ENCODE data around the gene SMIM7.

Gene SMIM7

GRCh38 chr19:16657384-16657783 lies 2.6 kb downstream of the SMIM7 start:
- Histone ChIP-seq H2AFZ (ENCODE audit: insufficient read depth, low read length, poor library complexity) (no peak overlapping the region), H3K79me1 (ENCODE audit: low read length) (peaks cover 13% of the 10 kb centered on the region), H2AK5ac (ENCODE audit: low read length) (no peak overlapping the region), H3K9ac (ENCODE audit: low read length) (no peak overlapping the region), H3K27ac (ENCODE audit: low read depth, low read length) (no peak overlapping the region), H3K23ac (ENCODE audit: low read length) (no peak overlapping the region), H3K79me2 (ENCODE audit: control insufficient read depth, insufficient read depth, low read length, poor library complexity) (peaks cover 12% of the 10 kb centered on the region), H4K8ac (ENCODE audit: low read depth, low read length) (no peak overlapping the region), H3K4me1 (ENCODE audit: control insufficient read depth in 1 of 2, insufficient read depth in 2 of 2, low read length in 2 of 2) (peaks cover 15 to 19% of the 10 kb centered on the region in 2 experiments), H3K27me3 (ENCODE audit: insufficient read depth, low read length) (peaks cover 5% of the 10 kb centered on the region), H4K12ac (ENCODE audit: low read depth, low read length) (no peak overlapping the region), H3K14ac (ENCODE audit: low read length) (no peak overlapping the region), H4K91ac (ENCODE audit: low read depth, low read length) (no peak overlapping the region), H3K4ac (ENCODE audit: low read depth, low read length) (no peak overlapping the region), H3K36me3 (ENCODE audit: control insufficient read depth in 1 of 2, insufficient read depth in 2 of 2, low read length in 2 of 2) (peaks cover 42 to 50% of the 10 kb centered on the region in 2 experiments), H2BK12ac (ENCODE audit: low read length) (no peak overlapping the region), H3K9me3 (ENCODE audit: insufficient read depth, low read depth, low read length) (peaks cover 3% of the 10 kb centered on the region), H3K4me2 (ENCODE audit: low read length) (no peak overlapping the region), H3K4me3 (ENCODE audit: low read depth, low read length) (no peak overlapping the region), H2BK120ac (ENCODE audit: insufficient read depth, low read length, poor library complexity) (no peak overlapping the region), H2BK5ac (ENCODE audit: low read depth, low read length, poor library complexity) (no peak overlapping the region), H3K18ac (ENCODE audit: low read length) (no peak overlapping the region)
- no peak for DNase-seq
- WGBS (ENCODE audit: extremely low coverage, insufficient coverage, insufficient read length), result no CpG with 5 or more reads among the region's 5 CpGs

DNA sequence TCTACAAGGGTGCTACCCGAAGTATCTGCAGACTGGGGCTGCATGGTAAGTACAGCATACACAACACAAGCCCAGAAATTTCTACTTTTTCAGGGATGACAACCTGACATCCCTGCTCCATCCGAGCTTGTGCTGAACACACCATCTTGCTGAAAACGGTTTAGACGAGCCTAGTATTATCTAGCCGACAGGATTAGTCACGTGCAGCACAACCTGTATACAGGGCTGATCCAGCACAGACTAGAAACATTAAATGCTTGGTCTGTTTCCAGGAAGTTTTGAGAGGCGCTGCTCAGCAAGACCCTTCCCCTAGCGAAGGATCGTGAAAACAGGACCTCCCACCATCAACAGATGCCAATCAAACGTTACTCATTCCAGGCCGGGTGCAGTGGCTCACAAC lies 4.2 kb downstream of the SMIM7 start:
- H2BK12ac ChIP-seq (ENCODE audit: low read length), result no peak overlapping the region
- H3K36me3 ChIP-seq (ENCODE audit: control insufficient read depth in 1 of 2, insufficient read depth in 2 of 2, low read length in 2 of 2), result peaks cover 54 to 65% of the 10 kb centered on the region in 2 experiments
- no peak overlapping the region for H4K12ac ChIP-seq (ENCODE audit: low read depth, low read length)
- H2BK5ac ChIP-seq (ENCODE audit: low read depth, low read length, poor library complexity), result no peak overlapping the region
- no peak overlapping the region for H4K91ac ChIP-seq (ENCODE audit: low read depth, low read length)
- H3K27me3 ChIP-seq (ENCODE audit: insufficient read depth, low read length), result no peaks in the 10 kb centered on the region
- DNase-seq, result no peak
- H3K4me1 ChIP-seq (ENCODE audit: control insufficient read depth in 1 of 2, insufficient read depth in 2 of 2, low read length in 2 of 2), result peaks cover 8 to 11% of the 10 kb centered on the region in 2 experiments
- WGBS (ENCODE audit: extremely low coverage, insufficient coverage, insufficient read length), result no CpG with 5 or more reads among the region's 11 CpGs
- H3K4ac ChIP-seq (ENCODE audit: low read depth, low read length), result no peak overlapping the region
- H3K4me3 ChIP-seq (ENCODE audit: low read depth, low read length), result no peak overlapping the region
- H3K9ac ChIP-seq (ENCODE audit: low read length), result no peak overlapping the region
- peaks cover 11% of the 10 kb centered on the region for H3K79me1 ChIP-seq (ENCODE audit: low read length)
- H3K79me2 ChIP-seq (ENCODE audit: control insufficient read depth, insufficient read depth, low read length, poor library complexity), result peaks cover 11% of the 10 kb centered on the region
- H3K23ac ChIP-seq (ENCODE audit: low read length), result no peak overlapping the region
- no peak overlapping the region for H2AK5ac ChIP-seq (ENCODE audit: low read length)
- H3K18ac ChIP-seq (ENCODE audit: low read length), result no peak overlapping the region
- no peak overlapping the region for H2AFZ ChIP-seq (ENCODE audit: insufficient read depth, low read length, poor library complexity)
- no peak overlapping the region for H2BK120ac ChIP-seq (ENCODE audit: insufficient read depth, low read length, poor library complexity)
- no peak overlapping the region for H3K4me2 ChIP-seq (ENCODE audit: low read length)
- no peak overlapping the region for H3K27ac ChIP-seq (ENCODE audit: low read depth, low read length)
- H4K8ac ChIP-seq (ENCODE audit: low read depth, low read length), result no peak overlapping the region
- H3K9me3 ChIP-seq (ENCODE audit: insufficient read depth, low read depth, low read length), result peaks cover 4% of the 10 kb centered on the region
- H3K14ac ChIP-seq (ENCODE audit: low read length), result no peak overlapping the region

GRCh38 chr19:16654627-16655026 lies 5.3 kb downstream of the SMIM7 start:
- no peak overlapping the region for H2AFZ ChIP-seq (ENCODE audit: insufficient read depth, low read length, poor library complexity)
- H3K4ac ChIP-seq (ENCODE audit: low read depth, low read length), result no peak overlapping the region
- no peak overlapping the region for H4K8ac ChIP-seq (ENCODE audit: low read depth, low read length)
- no peak overlapping the region for H3K9ac ChIP-seq (ENCODE audit: low read length)
- H3K9me3 ChIP-seq (ENCODE audit: insufficient read depth, low read depth, low read length), result peaks cover 3% of the 10 kb centered on the region
- H3K4me2 ChIP-seq (ENCODE audit: low read length), result no peak overlapping the region
- H2BK5ac ChIP-seq (ENCODE audit: low read depth, low read length, poor library complexity), result no peak overlapping the region
- peaks cover 5% of the 10 kb centered on the region for H3K79me2 ChIP-seq (ENCODE audit: control insufficient read depth, insufficient read depth, low read length, poor library complexity)
- no peak overlapping the region for H2BK12ac ChIP-seq (ENCODE audit: low read length)
- H3K27me3 ChIP-seq (ENCODE audit: insufficient read depth, low read length), result no peaks in the 10 kb centered on the region
- H3K79me1 ChIP-seq (ENCODE audit: low read length), result peaks cover 4% of the 10 kb centered on the region
- H4K91ac ChIP-seq (ENCODE audit: low read depth, low read length), result no peak overlapping the region
- H3K4me3 ChIP-seq (ENCODE audit: low read depth, low read length), result no peak overlapping the region
- H4K12ac ChIP-seq (ENCODE audit: low read depth, low read length), result no peak overlapping the region
- no CpG with 5 or more reads among the region's 3 CpGs for WGBS (ENCODE audit: extremely low coverage, insufficient coverage, insufficient read length)
- H3K36me3 ChIP-seq (ENCODE audit: control insufficient read depth in 1 of 2, insufficient read depth in 2 of 2, low read length in 2 of 2), result peaks cover 56 to 68% of the 10 kb centered on the region in 2 experiments
- no peak overlapping the region for H2AK5ac ChIP-seq (ENCODE audit: low read length)
- no peak overlapping the region for H2BK120ac ChIP-seq (ENCODE audit: insufficient read depth, low read length, poor library complexity)
- peaks cover 4 to 7% of the 10 kb centered on the region in 2 experiments for H3K4me1 ChIP-seq (ENCODE audit: control insufficient read depth in 1 of 2, insufficient read depth in 2 of 2, low read length in 2 of 2)
- H3K14ac ChIP-seq (ENCODE audit: low read length), result no peak overlapping the region
- DNase-seq, result no peak
- H3K27ac ChIP-seq (ENCODE audit: low read depth, low read length), result no peak overlapping the region
- H3K23ac ChIP-seq (ENCODE audit: low read length), result no peak overlapping the region
- H3K18ac ChIP-seq (ENCODE audit: low read length), result no peak overlapping the region

GRCh38 chr19:16654140-16654539 lies 5.8 kb downstream of the SMIM7 start:
- Histone ChIP-seq H3K79me2 (ENCODE audit: control insufficient read depth, insufficient read depth, low read length, poor library complexity) (peaks cover under 1% of the 10 kb centered on the region), H3K4me3 (ENCODE audit: low read depth, low read length) (no peak overlapping the region), H3K36me3 (ENCODE audit: control insufficient read depth in 1 of 2, insufficient read depth in 2 of 2, low read length in 2 of 2) (peaks cover 56 to 68% of the 10 kb centered on the region in 2 experiments), H3K4ac (ENCODE audit: low read depth, low read length) (no peak overlapping the region), H2BK120ac (ENCODE audit: insufficient read depth, low read length, poor library complexity) (no peak overlapping the region), H4K12ac (ENCODE audit: low read depth, low read length) (no peak overlapping the region), H3K18ac (ENCODE audit: low read length) (no peak overlapping the region), H3K4me1 (ENCODE audit: control insufficient read depth in 1 of 2, insufficient read depth in 2 of 2, low read length in 2 of 2) (peaks cover under 1 to 3% of the 10 kb centered on the region in 2 experiments), H4K91ac (ENCODE audit: low read depth, low read length) (no peak overlapping the region), H3K79me1 (ENCODE audit: low read length) (no peaks in the 10 kb centered on the region), H3K9me3 (ENCODE audit: insufficient read depth, low read depth, low read length) (peaks cover 3% of the 10 kb centered on the region), H2AFZ (ENCODE audit: insufficient read depth, low read length, poor library complexity) (no peak overlapping the region), H3K23ac (ENCODE audit: low read length) (no peak overlapping the region), H2BK5ac (ENCODE audit: low read depth, low read length, poor library complexity) (no peak overlapping the region), H3K27me3 (ENCODE audit: insufficient read depth, low read length) (no peaks in the 10 kb centered on the region), H3K14ac (ENCODE audit: low read length) (no peak overlapping the region), H2BK12ac (ENCODE audit: low read length) (no peak overlapping the region), H4K8ac (ENCODE audit: low read depth, low read length) (no peak overlapping the region), H2AK5ac (ENCODE audit: low read length) (no peak overlapping the region), H3K4me2 (ENCODE audit: low read length) (no peak overlapping the region), H3K27ac (ENCODE audit: low read depth, low read length) (no peak overlapping the region), H3K9ac (ENCODE audit: low read length) (no peak overlapping the region)
- DNase-seq, result no peak
- no CpG with 5 or more reads among the region's 3 CpGs for WGBS (ENCODE audit: extremely low coverage, insufficient coverage, insufficient read length)

Measured in trophoblast cell (in vitro differentiated cells and primary cell).